HG03196 (cell line): ENCODE results near the gene SCYGR8.

Source experiments
- ATAC-seq: cut with Tn5 transposase; IDR thresholded peaks from one replicate; pipeline ENCODE4 v1.9.1; 2021; ENCODE audit not compliant: unreplicated experiment

Gene SCYGR8

GRCh38 chr2:227759411-227760118 lies 13.9 kb downstream of the SCYGR8 start:
- ATAC-seq: no peak

GRCh38 chr2:227761740-227762476 lies 16.2 kb downstream of the SCYGR8 start:
- no peak for ATAC-seq

DNA sequence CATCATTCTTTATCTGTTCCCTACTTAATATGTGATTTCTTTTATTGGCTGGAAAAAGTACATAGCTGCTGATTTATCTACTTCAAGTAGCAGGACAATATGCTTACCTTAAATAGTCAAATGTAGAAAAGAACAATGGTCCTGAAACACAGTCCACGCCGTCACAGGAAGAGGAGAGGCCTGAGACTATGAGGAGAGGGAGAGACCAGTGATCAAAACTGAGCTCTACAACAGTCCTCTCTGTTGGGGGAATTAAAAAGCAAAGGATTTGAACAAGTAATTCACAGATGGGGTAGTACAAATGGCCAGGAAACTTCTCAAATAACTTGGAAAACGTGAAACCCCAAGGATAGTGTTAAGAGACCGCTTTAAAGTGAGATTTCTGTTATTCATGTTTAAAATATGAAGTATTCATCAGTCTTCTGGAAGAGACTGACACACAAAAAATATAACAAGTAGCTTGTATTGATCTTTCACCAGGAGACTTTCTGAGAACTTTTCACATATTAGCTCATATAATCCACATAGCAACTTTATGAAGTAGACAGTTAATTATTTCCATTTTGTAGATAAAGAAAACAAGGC lies 20.2 kb downstream of the SCYGR8 start:
- no peak for ATAC-seq

- ATAC-seq: peak; percentile 96
Measured at GRCh38 chr2:227766373-227766883, 20.7 kb downstream of the SCYGR8 start.

- ATAC-seq: no peak
Measured at GRCh38 chr2:227767830-227768229, 22.1 kb downstream of the SCYGR8 start.

GRCh38 chr2:227772197-227772661 lies 26.5 kb downstream of the SCYGR8 start:
- no peak for ATAC-seq

GRCh38 chr2:227772932-227773331 lies 27.2 kb downstream of the SCYGR8 start:
- ATAC-seq: no peak

DNA sequence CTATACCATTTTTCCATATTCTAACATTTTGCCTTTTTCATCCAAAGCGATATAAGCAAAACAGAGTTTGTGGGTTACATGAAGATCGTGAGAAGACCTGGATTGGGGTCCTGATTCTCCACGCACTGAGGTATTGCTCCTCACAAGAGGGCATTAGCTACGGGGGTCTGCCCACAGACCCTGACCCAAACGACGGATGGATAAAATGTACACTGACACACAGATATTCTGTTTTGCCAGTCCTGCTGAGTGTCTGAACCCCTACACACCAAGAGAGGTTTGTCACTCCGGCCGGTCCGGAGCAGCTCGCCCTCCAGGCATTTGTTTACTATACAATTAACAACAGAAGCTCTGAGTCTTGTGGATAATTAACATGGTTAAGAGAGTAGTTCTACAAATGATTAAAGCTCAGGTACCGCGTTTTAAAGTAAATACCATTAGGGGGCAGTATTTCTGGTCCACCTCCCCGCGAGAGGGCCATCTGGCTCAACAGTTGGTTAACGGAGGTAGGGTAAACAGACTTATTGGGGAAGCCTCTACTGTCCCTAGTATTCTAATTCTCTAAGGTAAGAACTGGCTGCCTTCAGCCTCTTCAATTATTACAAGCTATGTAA lies 28.4 kb downstream of the SCYGR8 start:
- no peak for ATAC-seq

DNA sequence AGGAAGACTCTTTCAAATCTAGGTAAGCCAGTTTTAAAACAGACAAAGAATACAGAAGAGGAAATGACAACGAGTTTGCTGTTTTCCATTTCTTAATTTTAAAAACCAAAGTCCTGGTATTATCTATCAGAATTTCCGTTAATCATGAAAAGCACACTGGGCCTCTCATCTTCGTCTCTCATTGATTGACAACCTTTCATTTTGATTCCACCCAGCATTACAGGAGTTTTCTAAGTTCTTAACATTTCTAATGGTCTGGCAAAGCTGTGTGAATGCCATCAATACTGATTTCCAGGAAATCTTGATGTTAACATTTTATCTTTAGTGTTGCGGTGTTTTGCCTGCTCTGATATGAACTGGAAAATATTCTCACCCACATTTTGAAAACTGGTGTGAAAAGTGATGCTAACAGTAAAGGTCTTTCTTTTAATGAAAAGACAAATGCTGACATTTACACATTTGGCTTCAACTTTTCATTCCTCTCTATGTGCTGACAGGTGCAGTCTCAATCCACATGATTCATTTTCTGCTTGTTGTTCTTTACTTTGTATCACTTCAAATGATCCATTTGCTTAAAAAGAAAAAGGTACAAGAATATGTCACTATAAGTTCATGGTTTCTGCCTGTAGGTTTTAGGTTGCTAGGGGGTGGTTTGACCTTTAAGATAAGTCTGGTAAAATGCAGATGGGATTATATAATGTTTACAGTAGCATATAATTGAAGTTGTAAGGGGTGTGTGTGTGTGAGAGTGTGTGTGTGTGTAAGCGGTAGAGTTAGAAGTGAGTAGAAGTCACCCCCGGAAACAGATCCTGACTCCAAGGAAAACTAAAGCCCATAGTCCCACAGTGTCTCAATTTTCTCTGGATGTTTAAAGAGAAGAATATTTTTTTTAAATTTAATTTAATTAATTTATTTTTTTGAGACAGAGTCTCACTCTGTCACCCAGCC lies 29.5 kb downstream of the SCYGR8 start:
- ATAC-seq: no peak

- no peak for ATAC-seq
Measured at GRCh38 chr2:227780981-227781615, 35.4 kb downstream of the SCYGR8 start.

GRCh38 chr2:227781841-227782240 lies 36.1 kb downstream of the SCYGR8 start:
- ATAC-seq: no peak

- no peak for ATAC-seq
Measured at GRCh38 chr2:227782804-227783203, 37.1 kb downstream of the SCYGR8 start.

- peak; percentile 90 for ATAC-seq
Measured at GRCh38 chr2:227783404-227784138, 37.9 kb downstream of the SCYGR8 start.

DNA sequence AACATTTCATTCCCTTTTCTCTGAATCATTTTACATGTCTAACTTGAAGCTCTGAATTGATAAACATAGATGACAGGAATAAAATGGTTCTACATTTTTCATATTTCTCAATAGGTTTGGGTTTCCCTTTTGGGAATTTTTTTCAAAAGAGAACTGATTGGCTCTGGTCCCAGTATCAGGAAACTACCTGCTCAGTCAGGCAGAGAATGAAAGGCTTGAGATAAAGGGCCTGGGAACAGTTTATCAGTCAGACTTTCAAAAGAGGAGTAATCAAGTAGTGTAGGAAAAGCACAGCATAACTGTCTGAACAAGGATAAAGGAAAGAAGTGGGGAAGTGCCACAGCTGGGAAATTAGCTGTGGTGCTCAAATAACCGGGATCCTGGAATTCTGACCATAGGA lies 39.6 kb downstream of the SCYGR8 start:
- ATAC-seq: no peak

GRCh38 chr2:227788561-227789018 lies 42.9 kb downstream of the SCYGR8 start:
- no peak for ATAC-seq

DNA sequence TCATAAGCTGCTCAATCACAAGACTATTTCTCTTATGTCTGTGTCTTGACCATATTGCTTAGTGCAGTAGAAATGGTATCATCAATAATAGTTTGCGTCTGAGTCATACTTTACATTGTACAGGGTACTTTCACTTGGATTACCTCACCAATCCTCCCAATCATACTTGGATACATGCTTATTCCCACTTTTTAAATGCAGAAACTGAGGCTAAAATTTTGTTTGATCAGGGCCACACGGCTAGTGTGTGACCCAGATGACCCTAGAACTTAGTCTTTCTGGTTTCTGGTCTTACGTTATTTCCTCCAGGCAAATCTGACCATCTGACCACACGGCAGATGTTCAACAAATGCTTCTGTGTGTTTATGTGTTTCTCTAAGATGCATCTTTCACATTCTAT lies 44.1 kb downstream of the SCYGR8 start:
- no peak for ATAC-seq

GRCh38 chr2:227793148-227793712 lies 47.5 kb downstream of the SCYGR8 start:
- ATAC-seq: no peak
